Kidney (tissue), 14 donors: ENCODE measurements around the gene B3GNT5. TPM values are rescaled to one million over a fixed set of nuclear protein-coding genes. Genes with fewer than 3 reads are reported as not detected.
A peak's percentile ranks its signal among the peaks of the same experiment; 100 is the strongest.

Source experiments
- DNase-seq, 5 donors: peaks; one replicate each; pipeline ENCODE4 v3.0.0-alpha.2; 2013 to 2020
- FAIRE-seq: peaks from 2 replicates; lab custom pipeline; 2012; peaks lifted over from hg19 to GRCh38; lab: Jason Lieb, UNC
- H3K27ac ChIP-seq, 2 donors: one replicate each; pipeline ENCODE4 v1.7.0; 2013; ENCODE audit warnings: low read depth in 2 of 2, low read length in 2 of 2, inconsistent platforms in 1 of 2
- H3K27me3 ChIP-seq: one replicate; pipeline ENCODE4 v1.7.1; 2013; ENCODE audit warnings: low read length, inconsistent platforms; ENCODE audit not compliant: control insufficient read depth, insufficient read depth
- H3K36me3 ChIP-seq, 3 donors: one replicate each; pipeline versions ENCODE4 v1.7.0 to v1.7.1; 2013; ENCODE audit warnings: low read length in 3 of 3, control low read depth in 1 of 3, inconsistent platforms in 1 of 3; ENCODE audit not compliant: insufficient read depth in 3 of 3, control insufficient read depth in 2 of 3
- H3K4me1 ChIP-seq, 3 donors: one replicate each; pipeline versions ENCODE4 v1.7.0 to v1.7.1; 2013; ENCODE audit warnings: low read length in 3 of 3, inconsistent platforms in 1 of 3, low read depth in 1 of 3; ENCODE audit not compliant: control insufficient read depth in 2 of 3, insufficient read depth in 2 of 3
- H3K4me3 ChIP-seq, 3 donors: one replicate each; pipeline versions ENCODE4 v1.7.0 to v1.8.1; 2013; ENCODE audit warnings: low read length in 3 of 3, control low read depth in 1 of 3, inconsistent platforms in 1 of 3
- H3K9ac ChIP-seq, 3 donors: one replicate each; pipeline versions ENCODE4 v1.7.0 to v1.7.1; 2013; ENCODE audit warnings: low read length in 3 of 3, control low read depth in 1 of 3, inconsistent platforms in 1 of 3
- H3K9me3 ChIP-seq, 3 donors: one replicate each; pipeline versions ENCODE4 v1.7.0 to v1.7.1; 2013; ENCODE audit warnings: low read length in 3 of 3, control low read depth in 1 of 3, inconsistent platforms in 1 of 3; ENCODE audit not compliant: control insufficient read depth in 2 of 3, insufficient read depth in 1 of 3
- CTCF ChIP-seq: IDR thresholded peaks from 3 replicates; pipeline ENCODE4 v1.5.1; 2012; ENCODE audit warnings: mild to moderate bottlenecking, moderate library complexity, borderline replicate concordance; ENCODE audit not compliant: insufficient read depth; ENCODE audit errors: extremely low read depth
- intact Hi-C: fragments of 100-400 bp; cut with DNase I; formaldehyde crosslinking; loops from one replicate; pipeline ENCODE4 v1.11.1; 2022
- polyA plus RNA-seq: library from polyadenylated mRNA; stranded (reverse); fragments of 350-450 nt; fragmentation: Illumina TruSeq; extraction: RNeasy Lipid Tissue Mini Kit (QIAGEN cat#74804); gene quantifications from one replicate; pipeline ENCODE4 v1.2.3, GENCODE V29; 2014; ENCODE audit warnings: low read depth, low replicate concordance; ENCODE audit not compliant: insufficient read depth
- total RNA-seq: library from RNA; stranded (reverse); fragmentation: NEBNext Ultra II Directional; extraction: Animal tissue kit (Norgen Biotek cat#: 25700); gene quantifications from one replicate; pipeline ENCODE4 v1.2.1, GENCODE V29; 2021
- donor health status: control.
- donor health status: control.
- donor health status: control.
- donor health status: control.
- donor health status: control.
- donor health status: DM: yes; HTN: yes; CAD: no.
- donor health status: Normal renal cell carcinoma (clear cell type).

The B3GNT5 gene
- total and polyA plus RNA-seq, 2 donors from 2014 or later = 2.4 to 9.9 TPM

GRCh38 chr3:183306798-183307671 lies 54.0 kb downstream of the B3GNT5 start:
- no peak for TF ChIP-seq CTCF
- peak in 3 of 5 donors; percentile 40 to 90 (median 60) for DNase-seq
- Histone ChIP-seq H3K27ac (peak overlapping the region; percentile 23 to 45), H3K4me3 (peak overlapping the region in 1 of 3 donors; percentile 21), H3K4me1 (peaks cover 0 to 21% (median 7%) of the 10 kb centered on the region in 3 donors), H3K36me3 (no peaks in the 10 kb centered on the region), H3K9me3 (no peaks in the 10 kb centered on the region), H3K9ac (no peak overlapping the region), H3K27me3 (no peaks in the 10 kb centered on the region)
- intact Hi-C loops = no loop called here
- FAIRE-seq = no peak

GRCh38 chr3:183307749-183308148 lies 54.7 kb downstream of the B3GNT5 start:
- no peak for TF ChIP-seq CTCF
- H3K4me3 ChIP-seq = no peak overlapping the region

GRCh38 chr3:183308751-183309150 lies 55.7 kb downstream of the B3GNT5 start:
- H3K36me3 ChIP-seq = no peaks in the 10 kb centered on the region
- H3K4me3 ChIP-seq = no peak overlapping the region
- H3K9me3 ChIP-seq = no peaks in the 10 kb centered on the region
- H3K27me3 ChIP-seq = no peaks in the 10 kb centered on the region
- peaks cover 0 to 21% (median 7%) of the 10 kb centered on the region in 3 donors for H3K4me1 ChIP-seq
- FAIRE-seq (no peak), DNase-seq (no peak)
- no peak overlapping the region for H3K27ac ChIP-seq
- intact Hi-C loops = no loop called here
- no peak for TF ChIP-seq CTCF
- H3K9ac ChIP-seq = no peak overlapping the region

More at GRCh38 chr3:183307749-183308148, 54.7 kb downstream of the B3GNT5 start:
- FAIRE-seq (no peak), DNase-seq (no peak)
- H3K9ac ChIP-seq = no peak overlapping the region
- no peaks in the 10 kb centered on the region for H3K9me3 ChIP-seq
- no peaks in the 10 kb centered on the region for H3K27me3 ChIP-seq
- intact Hi-C loops = no loop called here
- no peaks in the 10 kb centered on the region for H3K36me3 ChIP-seq
- peak overlapping the region; percentile 23 to 45 for H3K27ac ChIP-seq
- peaks cover 0 to 21% (median 7%) of the 10 kb centered on the region in 3 donors for H3K4me1 ChIP-seq
